GM06990 (cell line): Measurements from ENCODE around the gene CENPE.
A peak's percentile ranks its signal among the peaks of the same experiment; 100 is the strongest.

Experiments used
- DNase-seq: peaks from one replicate; pipeline ENCODE4 v3.0.0-alpha.2; 2011; ENCODE audit not compliant: insufficient read length; ENCODE audit errors: extremely low read depth
- H3K27me3 ChIP-seq: replicated peaks from 2 replicates; pipeline ENCODE4 v1.6.0; 2011; ENCODE audit warnings: low read length; ENCODE audit not compliant: control insufficient read depth, insufficient read depth
- H3K36me3 ChIP-seq: 2 replicates; pipeline ENCODE4 v1.5.1; 2011; ENCODE audit warnings: low read length; ENCODE audit not compliant: control insufficient read depth, insufficient read depth
- H3K4me3 ChIP-seq: replicated peaks from 2 replicates; pipeline ENCODE4 v1.5.1; 2011; ENCODE audit warnings: low read depth, mild to moderate bottlenecking, control low read depth, low read length
- CTCF ChIP-seq: IDR thresholded peaks from 2 replicates; pipeline ENCODE4 v1.5.1; 2011; ENCODE audit warnings: low read length, control low read depth, mild to moderate bottlenecking, inconsistent platforms; ENCODE audit not compliant: insufficient read depth, poor library complexity, severe bottlenecking

CENPE gene

GRCh38 chr4:103104886-103105285 lies 93.3 kb downstream of the CENPE start:
- DNase-seq = no peak
- no peak for TF ChIP-seq CTCF
- Histone ChIP-seq H3K4me3 (no peak overlapping the region), H3K27me3 (no peaks in the 10 kb centered on the region), H3K36me3 (peaks cover 2% of the 10 kb centered on the region)

GRCh38 chr4:103100691-103101090 lies 97.5 kb downstream of the CENPE start:
- Histone ChIP-seq H3K4me3 (no peak overlapping the region), H3K36me3 (no peaks in the 10 kb centered on the region; the same call in 1 of the 2 replicates), H3K27me3 (no peaks in the 10 kb centered on the region)
- DNase-seq = no peak
- no peak for TF ChIP-seq CTCF

GRCh38 chr4:103099691-103100392 lies 98.3 kb downstream of the CENPE start, which contains the start of gene BDH2:
Gene BDH2, minus strand, starts transcription at chr4:103099834. Its CDS starts 3,580 bp downstream, at chr4:103096254.
- DNase-seq = peak; percentile 64
- H3K36me3 ChIP-seq = no peaks in the 10 kb centered on the region; the same call in 1 of the 2 replicates
- H3K4me3 ChIP-seq = peak within 1 kb of the TSS; percentile 63
- H3K27me3 ChIP-seq = no peaks in the 10 kb centered on the region
- TF ChIP-seq CTCF = peak; percentile 54

GRCh38 chr4:103098756-103099440 lies 99.2 kb downstream of the CENPE start:
- Histone ChIP-seq H3K36me3 (no peaks in the 10 kb centered on the region; the same call in 1 of the 2 replicates), H3K27me3 (no peaks in the 10 kb centered on the region), H3K4me3 (peak overlapping the region; percentile 63)
- no peak for TF ChIP-seq CTCF
- no peak for DNase-seq

- TF ChIP-seq CTCF = no peak
- H3K4me3 ChIP-seq = no peak overlapping the region
- no peaks in the 10 kb centered on the region for H3K27me3 ChIP-seq
- no peak for DNase-seq
- no peaks in the 10 kb centered on the region; the same call in 1 of the 2 replicates for H3K36me3 ChIP-seq
These were observed 99.8 kb downstream of the CENPE start for GRCh38 chr4:103098341-103098740.
